Measurements from ENCODE around the gene RASL10A. TPM values are rescaled to one million over a fixed set of nuclear protein-coding genes. Genes with fewer than 3 reads are reported as not detected.

Gene RASL10A
- total and polyA plus RNA-seq, 9 of the 15 experiments (the other 6 are each of a cell fraction or from before 2014, with no cell fraction given) = 0.17 to 1.2 (median 0.45) TPM; not detected in 3

DNA sequence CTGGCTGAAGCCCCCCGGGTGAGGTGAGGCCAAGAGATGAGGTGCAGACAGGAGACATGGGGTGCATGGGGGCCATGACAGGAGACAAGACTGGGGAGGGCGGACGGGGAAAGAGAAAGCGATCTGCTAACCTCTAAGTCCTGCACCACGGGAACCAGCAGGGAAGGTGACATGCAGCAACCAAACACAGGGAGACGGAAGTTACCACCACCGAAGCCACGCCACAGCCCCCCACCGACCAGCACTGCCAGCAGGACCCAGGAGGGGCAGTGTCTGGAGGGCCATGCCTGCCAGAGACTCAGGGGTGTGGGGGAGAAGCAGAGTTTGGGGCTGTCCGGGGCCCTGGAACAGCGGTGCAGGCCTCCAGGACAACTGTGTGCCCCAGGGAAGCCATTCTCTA is 14.1 kb upstream of the RASL10A start:
- no peaks in the 10 kb centered on the region for H3K9me3 ChIP-seq (replicated peaks; ENCODE audit: control insufficient read depth, insufficient read depth, low read depth, low read length)
- FAIRE-seq = no peak
- ATAC-seq = no peak
- no peak for DNase-seq (ENCODE audit: extremely low read depth in 1 of 4, low spot score in 3 of 4)
- H4K20me1 ChIP-seq (replicated peaks; ENCODE audit: control insufficient read depth, insufficient read depth, low read length) = no peaks in the 10 kb centered on the region
- no peaks in the 10 kb centered on the region for H3K27me3 ChIP-seq (ENCODE audit: control insufficient read depth in 2 of 2, insufficient read depth in 2 of 2, low read length in 2 of 2)
- CTCF ChIA-PET (ENCODE audit: low intra/inter-chr PET ratio) = no interaction called here
- no peak overlapping the region for H3K27ac ChIP-seq (ENCODE audit: extremely low read depth, low read depth, low read length)
- no peak overlapping the region for H2AFZ ChIP-seq (ENCODE audit: low read depth, low read length)
- no peaks in the 10 kb centered on the region for H3K79me2 ChIP-seq (ENCODE audit: control insufficient read depth, insufficient read depth, low read length)
- H3K36me3 ChIP-seq (ENCODE audit: control insufficient read depth, insufficient read depth, low read length) = peaks cover 38% of the 10 kb centered on the region; the same call in 2 of the 3 replicates
- H3K9ac ChIP-seq (ENCODE audit: insufficient read depth in 1 of 2, low read depth in 2 of 2, low read length in 2 of 2) = no peak overlapping the region
- no peaks in the 10 kb centered on the region for H3K9me1 ChIP-seq (ENCODE audit: control insufficient read depth, insufficient read depth, low read length)
- 85% methylated on average over 8 of the region's 11 CpGs for WGBS (ENCODE audit: insufficient coverage, low coverage, missing lambda C conversion rate)
- in situ Hi-C loops (cut with MboI) = no loop called here
- POLR2A ChIA-PET = interaction anchor here (0.7 kb wide), 1 partner anchor 26 kb away, joined by 3 read pairs; no protein-coding TSS in a partner anchor
- H3K4me1 ChIP-seq (replicated peaks in 1 of 2; ENCODE audit: control insufficient read depth in 2 of 2, insufficient read depth in 2 of 2, low read length in 2 of 2) = peaks cover 0 to 10% of the 10 kb centered on the region in 2 experiments; a peak in 2 of 5 replicates
- intact Hi-C loops (cut with micrococcal nuclease) = no loop called here
- no TSS peak for BruUV-seq (replicated peaks)
- no peak overlapping the region for H3K4me3 ChIP-seq
- no peak overlapping the region for H3K4me2 ChIP-seq (ENCODE audit: insufficient read depth, low read length)
- TF ChIP-seq TEAD1 (CRISPR knock-in tag; IDR thresholded peaks at IDR 0.05) = no peak
- TF ChIP-seq, protein P1, sequence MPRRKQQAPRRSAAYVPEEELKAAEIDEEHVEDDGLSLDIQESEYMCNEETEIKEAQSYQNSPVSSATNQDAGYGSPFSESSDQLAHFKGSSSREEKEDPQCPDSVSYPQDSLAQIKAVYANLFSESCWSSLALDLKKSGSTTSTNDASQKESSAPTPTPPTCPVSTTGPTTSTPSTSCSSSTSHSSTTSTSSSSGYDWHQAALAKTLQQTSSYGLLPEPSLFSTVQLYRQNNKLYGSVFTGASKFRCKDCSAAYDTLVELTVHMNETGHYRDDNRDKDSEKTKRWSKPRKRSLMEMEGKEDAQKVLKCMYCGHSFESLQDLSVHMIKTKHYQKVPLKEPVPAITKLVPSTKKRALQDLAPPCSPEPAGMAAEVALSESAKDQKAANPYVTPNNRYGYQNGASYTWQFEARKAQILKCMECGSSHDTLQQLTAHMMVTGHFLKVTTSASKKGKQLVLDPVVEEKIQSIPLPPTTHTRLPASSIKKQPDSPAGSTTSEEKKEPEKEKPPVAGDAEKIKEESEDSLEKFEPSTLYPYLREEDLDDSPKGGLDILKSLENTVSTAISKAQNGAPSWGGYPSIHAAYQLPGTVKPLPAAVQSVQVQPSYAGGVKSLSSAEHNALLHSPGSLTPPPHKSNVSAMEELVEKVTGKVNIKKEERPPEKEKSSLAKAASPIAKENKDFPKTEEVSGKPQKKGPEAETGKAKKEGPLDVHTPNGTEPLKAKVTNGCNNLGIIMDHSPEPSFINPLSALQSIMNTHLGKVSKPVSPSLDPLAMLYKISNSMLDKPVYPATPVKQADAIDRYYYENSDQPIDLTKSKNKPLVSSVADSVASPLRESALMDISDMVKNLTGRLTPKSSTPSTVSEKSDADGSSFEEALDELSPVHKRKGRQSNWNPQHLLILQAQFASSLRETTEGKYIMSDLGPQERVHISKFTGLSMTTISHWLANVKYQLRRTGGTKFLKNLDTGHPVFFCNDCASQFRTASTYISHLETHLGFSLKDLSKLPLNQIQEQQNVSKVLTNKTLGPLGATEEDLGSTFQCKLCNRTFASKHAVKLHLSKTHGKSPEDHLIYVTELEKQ (CRISPR knock-in tag; IDR thresholded peaks at IDR 0.05) = no peak
- no peak for TF ChIP-seq KLF13 (tag; IDR thresholded peaks at IDR 0.05; ENCODE audit: borderline replicate concordance, low read depth)
- TF ChIP-seq, protein P2, sequence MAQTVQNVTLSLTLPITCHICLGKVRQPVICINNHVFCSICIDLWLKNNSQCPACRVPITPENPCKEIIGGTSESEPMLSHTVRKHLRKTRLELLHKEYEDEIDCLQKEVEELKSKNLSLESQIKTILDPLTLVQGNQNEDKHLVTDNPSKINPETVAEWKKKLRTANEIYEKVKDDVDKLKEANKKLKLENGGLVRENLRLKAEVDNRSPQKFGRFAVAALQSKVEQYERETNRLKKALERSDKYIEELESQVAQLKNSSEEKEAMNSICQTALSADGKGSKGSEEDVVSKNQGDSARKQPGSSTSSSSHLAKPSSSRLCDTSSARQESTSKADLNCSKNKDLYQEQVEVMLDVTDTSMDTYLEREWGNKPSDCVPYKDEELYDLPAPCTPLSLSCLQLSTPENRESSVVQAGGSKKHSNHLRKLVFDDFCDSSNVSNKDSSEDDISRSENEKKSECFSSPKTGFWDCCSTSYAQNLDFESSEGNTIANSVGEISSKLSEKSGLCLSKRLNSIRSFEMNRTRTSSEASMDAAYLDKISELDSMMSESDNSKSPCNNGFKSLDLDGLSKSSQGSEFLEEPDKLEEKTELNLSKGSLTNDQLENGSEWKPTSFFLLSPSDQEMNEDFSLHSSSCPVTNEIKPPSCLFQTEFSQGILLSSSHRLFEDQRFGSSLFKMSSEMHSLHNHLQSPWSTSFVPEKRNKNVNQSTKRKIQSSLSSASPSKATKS (CRISPR knock-in tag; IDR thresholded peaks at IDR 0.05) = no peak
- no peak for TF ChIP-seq SREBF2 (CRISPR knock-in tag; IDR thresholded peaks at IDR 0.05)
- no peak for TF ChIP-seq ZNF408 (CRISPR knock-in tag; IDR thresholded peaks at IDR 0.05; ENCODE audit: low read depth)
- TF ChIP-seq, protein P3, sequence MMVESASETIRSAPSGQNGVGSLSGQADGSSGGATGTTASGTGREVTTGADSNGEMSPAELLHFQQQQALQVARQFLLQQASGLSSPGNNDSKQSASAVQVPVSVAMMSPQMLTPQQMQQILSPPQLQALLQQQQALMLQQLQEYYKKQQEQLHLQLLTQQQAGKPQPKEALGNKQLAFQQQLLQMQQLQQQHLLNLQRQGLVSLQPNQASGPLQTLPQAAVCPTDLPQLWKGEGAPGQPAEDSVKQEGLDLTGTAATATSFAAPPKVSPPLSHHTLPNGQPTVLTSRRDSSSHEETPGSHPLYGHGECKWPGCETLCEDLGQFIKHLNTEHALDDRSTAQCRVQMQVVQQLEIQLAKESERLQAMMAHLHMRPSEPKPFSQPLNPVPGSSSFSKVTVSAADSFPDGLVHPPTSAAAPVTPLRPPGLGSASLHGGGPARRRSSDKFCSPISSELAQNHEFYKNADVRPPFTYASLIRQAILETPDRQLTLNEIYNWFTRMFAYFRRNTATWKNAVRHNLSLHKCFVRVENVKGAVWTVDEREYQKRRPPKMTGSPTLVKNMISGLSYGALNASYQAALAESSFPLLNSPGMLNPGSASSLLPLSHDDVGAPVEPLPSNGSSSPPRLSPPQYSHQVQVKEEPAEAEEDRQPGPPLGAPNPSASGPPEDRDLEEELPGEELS (CRISPR knock-in tag; IDR thresholded peaks at IDR 0.05; ENCODE audit: borderline replicate concordance) = no peak
- TF ChIP-seq, protein P4, sequence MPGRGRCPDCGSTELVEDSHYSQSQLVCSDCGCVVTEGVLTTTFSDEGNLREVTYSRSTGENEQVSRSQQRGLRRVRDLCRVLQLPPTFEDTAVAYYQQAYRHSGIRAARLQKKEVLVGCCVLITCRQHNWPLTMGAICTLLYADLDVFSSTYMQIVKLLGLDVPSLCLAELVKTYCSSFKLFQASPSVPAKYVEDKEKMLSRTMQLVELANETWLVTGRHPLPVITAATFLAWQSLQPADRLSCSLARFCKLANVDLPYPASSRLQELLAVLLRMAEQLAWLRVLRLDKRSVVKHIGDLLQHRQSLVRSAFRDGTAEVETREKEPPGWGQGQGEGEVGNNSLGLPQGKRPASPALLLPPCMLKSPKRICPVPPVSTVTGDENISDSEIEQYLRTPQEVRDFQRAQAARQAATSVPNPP (IDR thresholded peaks at IDR 0.05; ENCODE audit: borderline replicate concordance, insufficient read depth, insufficient read length) = no peak
- no peak for TF ChIP-seq KLF10 (CRISPR knock-in tag; IDR thresholded peaks at IDR 0.05)
- TF ChIP-seq SIRT6 (IDR thresholded peaks at IDR 0.05; ENCODE audit: low read depth, low read length) = no peak
- TF ChIP-seq, protein P5, sequence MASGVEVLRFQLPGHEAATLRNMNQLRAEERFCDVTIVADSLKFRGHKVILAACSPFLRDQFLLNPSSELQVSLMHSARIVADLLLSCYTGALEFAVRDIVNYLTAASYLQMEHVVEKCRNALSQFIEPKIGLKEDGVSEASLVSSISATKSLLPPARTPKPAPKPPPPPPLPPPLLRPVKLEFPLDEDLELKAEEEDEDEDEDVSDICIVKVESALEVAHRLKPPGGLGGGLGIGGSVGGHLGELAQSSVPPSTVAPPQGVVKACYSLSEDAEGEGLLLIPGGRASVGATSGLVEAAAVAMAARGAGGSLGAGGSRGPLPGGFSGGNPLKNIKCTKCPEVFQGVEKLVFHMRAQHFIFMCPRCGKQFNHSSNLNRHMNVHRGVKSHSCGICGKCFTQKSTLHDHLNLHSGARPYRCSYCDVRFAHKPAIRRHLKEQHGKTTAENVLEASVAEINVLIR (CRISPR knock-in tag; IDR thresholded peaks at IDR 0.05) = no peak
- TF ChIP-seq NFIC (IDR thresholded peaks at IDR 0.05) = no peak

All from K562 (cell line).